Fibroblast of skin of back (primary cell): Measurements from ENCODE around the gene MAPK12. TPM values are rescaled to one million over a fixed set of nuclear protein-coding genes. Genes with fewer than 3 reads are reported as not detected.

Experiments used
- DNase-seq: peaks from one replicate; pipeline ENCODE4 v3.0.0-alpha.2; 2013
- polyA plus RNA-seq, 2 experiments: library from polyadenylated mRNA; unstranded; fragments of 120-200 nt; gene quantifications; one replicate each; pipeline ENCODE4 v1.2.1, GENCODE V29; 2013; ENCODE audit not compliant: insufficient read length in 2 of 2

MAPK12 gene
- polyA plus RNA-seq (2013, experiment 1 of 2; ENCODE audit: insufficient read length): 32.8 TPM
- polyA plus RNA-seq (2013, experiment 2 of 2; ENCODE audit: insufficient read length): 24.0 TPM

DNA sequence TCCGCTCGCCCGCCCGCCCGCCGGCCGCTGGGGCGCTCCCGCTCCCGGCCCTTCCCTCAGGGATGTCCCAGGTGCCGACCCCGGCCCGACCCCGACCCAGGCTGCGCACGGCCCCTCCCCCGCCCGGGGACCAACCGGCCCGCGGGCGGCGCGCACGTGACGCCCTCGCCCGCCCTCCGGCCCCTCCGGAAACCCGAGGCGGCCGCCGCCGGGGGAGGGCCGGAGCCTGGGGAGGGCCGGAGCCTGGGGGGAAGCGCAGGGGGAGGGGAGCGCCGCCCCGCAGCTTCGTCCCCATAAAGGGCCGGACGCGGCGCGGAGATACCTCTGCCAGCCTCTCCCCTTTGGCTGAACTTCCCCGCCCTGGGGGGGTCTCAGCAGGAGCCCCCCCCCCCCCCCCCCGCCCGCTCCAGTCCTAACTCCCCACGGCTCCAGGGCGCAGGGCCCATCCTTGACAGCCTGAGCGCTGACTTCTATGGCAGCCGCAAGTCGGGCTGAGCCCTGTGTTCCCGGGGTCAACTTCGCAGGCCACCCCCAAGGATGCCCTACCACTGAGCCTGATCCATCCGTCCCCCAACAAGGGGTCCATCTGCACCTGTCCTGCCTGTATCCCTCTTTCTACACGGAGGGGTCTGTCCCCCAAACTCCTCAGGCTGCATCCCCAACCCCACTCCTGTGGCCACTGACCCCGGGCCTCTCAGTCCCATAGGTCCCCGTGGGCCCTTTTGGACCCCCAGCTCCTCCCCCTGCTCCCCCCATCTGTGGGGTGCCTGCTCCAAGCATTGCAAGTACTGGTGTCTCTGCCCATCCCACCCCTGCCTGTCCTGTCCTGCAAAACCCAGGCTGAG lies at the start of gene MAPK12:
TSS of gene MAPK12 (minus strand) at position 69 of the 845 bp plus-strand sequence. CDS start 174 bp downstream, outside the sequence.
- peak; percentile 51 for DNase-seq

GRCh38 chr22:50310949-50311444 lies 49.5 kb upstream of the MAPK12 start:
- DNase-seq: no peak

GRCh38 chr22:50310031-50310722 lies 48.7 kb upstream of the MAPK12 start:
- no peak for DNase-seq

DNA sequence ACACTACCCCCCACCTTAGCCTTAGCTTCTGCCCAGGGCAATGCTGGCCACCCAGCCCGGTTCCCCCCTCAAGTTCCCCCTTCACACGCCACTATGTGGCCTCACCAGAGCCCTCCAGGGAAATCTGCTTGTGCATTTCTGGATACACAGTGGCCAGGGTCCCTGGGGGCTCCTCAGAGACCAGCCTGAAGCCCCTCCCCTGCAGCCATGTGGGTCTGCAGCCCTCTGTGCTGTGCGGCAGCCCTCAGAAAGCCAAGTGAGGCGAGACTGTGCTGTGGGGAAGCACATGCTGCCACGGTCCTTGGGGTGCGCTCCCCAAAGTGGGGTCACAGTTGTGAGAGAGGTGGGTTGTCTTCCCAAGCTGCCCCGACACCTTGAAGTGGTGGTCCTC lies 48.1 kb upstream of the MAPK12 start:
- DNase-seq: no peak

GRCh38 chr22:50308986-50309600 lies 47.6 kb upstream of the MAPK12 start:
- no peak for DNase-seq

DNA sequence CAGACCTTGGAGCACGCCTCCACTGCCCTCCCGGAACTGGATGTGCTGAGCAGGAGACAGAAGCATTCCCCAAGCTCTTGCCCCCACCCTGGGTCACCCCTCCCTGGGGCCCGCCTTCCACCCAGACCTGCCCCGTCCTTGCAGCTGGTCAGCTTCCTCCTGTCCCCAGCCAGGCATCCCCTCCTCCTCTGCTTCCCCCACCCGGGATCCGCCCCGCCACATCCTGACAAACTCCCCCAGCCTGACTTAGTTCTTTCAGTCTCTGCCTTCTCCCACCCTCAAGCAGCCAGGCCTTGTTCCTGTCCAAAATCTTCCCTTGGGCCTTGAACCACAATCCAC lies 47.1 kb upstream of the MAPK12 start:
- peak; percentile 77 for DNase-seq

GRCh38 chr22:50307890-50308596 lies 46.6 kb upstream of the MAPK12 start:
- no peak for DNase-seq

GRCh38 chr22:50306753-50307749 lies 45.6 kb upstream of the MAPK12 start, which contains the start of gene PLXNB2:
Gene PLXNB2 (minus strand): TSS chr22:50307646. CDS start chr22:50290584, 17,062 bp downstream.
- peak; percentile 82 for DNase-seq

DNA sequence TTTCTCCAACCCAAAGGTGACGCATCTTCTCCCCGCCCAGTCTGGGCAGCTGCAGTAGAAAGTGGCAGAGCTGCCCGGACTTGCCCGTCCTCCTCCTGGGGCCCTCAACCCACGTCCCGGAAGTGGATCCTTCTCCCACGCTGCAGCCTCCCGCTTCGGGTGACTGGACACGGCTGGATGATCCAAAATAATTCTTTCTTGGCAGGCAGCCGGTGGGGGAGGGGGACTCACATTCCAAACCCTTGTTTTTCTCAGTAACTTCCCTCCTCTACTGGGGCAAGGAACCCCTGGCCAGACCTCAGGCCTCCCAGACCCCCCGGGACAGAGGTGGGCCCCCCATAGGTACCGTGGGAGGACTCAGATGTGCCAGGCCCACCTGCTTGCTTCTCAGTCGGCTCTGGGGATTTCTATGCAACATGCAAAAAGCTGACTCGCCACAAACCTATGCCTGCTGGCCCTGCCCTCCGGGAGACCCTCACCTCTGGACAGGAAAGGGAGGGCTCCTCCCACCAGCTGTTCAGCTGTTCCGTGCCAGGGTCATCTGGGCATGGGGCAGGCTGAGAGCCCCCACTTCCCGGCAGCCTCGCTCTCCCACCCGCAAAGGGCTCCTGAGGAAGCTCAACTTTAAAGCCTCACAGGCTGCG lies 44.6 kb upstream of the MAPK12 start:
- peak; percentile 96 for DNase-seq

DNA sequence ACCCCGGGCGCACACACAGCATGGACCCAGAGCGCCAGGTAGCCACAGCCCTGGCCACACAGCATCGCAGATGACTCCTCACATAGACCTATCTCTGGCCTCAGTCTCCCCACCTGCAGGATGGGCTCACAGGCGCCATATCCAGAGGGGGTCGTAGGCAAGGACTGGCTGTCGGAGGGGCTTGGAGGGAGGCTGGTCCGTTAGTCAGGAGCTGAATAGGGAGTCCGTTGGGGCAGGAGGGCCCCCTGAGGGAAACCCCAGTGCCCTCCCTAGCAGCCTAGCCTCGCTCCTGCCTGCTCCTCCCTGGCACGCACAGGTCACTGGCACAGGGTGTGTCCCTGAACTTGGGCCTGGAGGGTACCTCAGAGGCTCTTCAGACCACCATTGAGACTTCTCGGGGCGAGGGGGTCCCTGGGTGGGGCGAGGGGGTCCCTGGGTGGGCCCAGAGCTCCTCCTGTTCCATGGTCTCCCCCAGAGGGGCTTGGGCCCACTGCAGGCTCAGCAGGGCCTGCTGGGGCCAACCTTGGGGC lies 44.0 kb upstream of the MAPK12 start:
- no peak for DNase-seq

GRCh38 chr22:50304528-50305392 lies 43.3 kb upstream of the MAPK12 start:
- no peak for DNase-seq

DNA sequence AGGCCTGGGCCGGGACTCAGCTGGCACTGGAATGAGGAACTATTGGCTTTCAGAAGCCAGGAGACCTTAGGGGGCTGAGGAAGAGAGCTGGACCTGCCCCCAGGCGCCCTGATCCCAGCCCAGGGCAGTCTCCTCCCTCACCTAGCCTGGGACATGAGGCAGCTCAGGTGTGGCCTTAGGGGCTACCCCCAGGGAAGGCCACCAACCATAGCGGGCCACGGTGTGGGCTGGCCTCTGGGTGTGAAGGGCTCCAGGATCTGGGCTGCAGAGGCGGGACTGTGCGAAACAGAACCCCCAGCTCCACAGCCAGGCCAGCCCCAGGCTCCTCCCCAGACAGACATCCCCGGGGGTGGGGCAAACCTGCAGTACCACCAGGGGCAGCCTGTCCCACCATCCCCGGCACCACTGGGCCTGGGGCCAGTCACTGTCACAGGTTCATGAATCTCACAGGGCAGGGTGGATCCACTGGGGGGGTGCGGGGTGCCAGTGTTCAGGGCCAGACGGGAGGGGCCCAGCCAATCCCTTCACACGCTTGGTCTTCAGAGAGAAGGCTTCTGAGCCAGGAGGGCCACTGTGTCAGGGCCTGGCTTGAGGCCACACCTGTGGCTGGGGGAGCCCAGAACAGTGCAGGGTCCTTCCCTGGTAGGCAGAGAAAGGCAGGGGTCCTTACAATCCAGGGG lies 42.5 kb upstream of the MAPK12 start:
- DNase-seq: no peak

GRCh38 chr22:50303515-50303847 lies 42.0 kb upstream of the MAPK12 start:
- no peak for DNase-seq

GRCh38 chr22:50302564-50302963 lies 41.1 kb upstream of the MAPK12 start:
- DNase-seq: no peak

DNA sequence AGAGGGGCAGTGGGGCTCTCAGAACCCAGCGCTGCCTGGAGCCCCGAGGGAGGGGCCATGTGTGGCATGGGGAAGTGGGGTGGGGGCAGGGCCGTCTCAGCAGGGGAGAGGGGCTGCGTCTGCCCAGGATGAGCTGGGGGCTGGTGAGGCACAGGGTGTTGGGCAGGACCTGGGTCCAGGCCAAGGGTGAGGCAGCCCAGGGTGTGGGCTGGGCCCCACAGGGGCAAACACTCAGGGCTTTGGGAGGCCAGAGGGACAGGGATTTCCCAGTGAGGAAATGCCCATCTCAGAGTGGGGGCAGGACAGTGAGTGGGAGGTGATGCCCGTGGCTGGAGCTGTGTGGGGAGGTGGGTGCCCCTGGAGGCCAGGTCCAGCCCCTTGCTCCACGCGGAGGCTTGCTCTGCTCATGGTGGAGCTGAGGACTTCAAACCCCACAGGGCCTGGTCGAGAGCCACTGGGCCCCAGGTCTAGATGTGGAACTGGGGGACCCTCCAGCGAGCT lies 40.6 kb upstream of the MAPK12 start:
- DNase-seq: peak; percentile 38

DNA sequence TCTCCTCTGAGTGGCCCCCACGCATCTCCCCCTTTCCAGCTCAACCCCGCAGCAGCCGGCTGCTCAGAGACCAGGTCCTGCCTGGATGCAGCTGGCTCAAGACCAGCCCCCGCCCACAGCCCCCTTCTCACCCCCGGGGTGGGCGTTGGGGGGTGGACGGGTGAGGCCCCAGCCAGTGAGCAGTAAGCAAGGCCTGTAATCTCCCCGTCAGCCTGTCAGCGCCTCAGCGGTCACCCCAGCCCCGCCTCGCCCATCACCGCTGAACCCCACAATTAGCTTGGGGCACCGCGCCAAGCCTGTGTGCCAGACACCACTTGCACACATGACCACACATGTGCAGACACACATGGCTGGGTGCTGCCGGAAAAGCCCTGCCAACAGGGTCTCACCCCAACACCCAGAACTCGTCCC lies 40.1 kb upstream of the MAPK12 start:
- no peak for DNase-seq

DNA sequence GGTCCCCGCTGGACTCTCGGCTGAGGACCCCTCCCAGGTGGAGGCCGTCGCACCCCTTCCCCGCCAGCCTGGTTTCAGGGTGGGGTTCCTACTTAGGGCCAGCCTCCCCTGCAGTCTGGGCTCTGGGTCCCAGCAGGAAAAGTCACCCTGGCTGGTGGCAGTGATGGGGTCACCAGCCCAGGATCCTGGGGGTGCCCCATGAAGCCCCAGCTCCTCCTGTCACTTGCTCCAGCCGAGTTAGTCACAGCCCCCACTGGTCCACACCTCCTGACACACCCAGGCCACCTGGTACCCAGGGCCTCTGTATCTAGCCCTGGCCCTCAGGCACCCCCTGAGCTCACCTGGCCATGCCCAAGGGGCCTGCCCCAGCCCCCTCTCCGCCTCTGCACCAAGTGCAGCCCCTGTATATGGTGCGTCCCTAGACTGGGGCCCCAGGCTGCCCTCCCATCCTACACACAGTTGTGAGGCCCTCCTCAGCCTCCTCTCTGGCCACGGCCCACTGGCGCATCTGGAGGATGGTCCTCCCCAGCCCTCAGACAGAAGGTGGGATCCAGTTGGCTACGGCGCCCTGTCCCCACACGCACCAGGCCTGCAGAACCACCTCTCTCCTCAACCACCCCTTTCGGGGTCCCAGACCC lies 39.3 kb upstream of the MAPK12 start:
- DNase-seq: no peak
